Mucosa of descending colon (tissue), 3 donors: ENCODE results near the gene DAPK1. TPM values are rescaled to one million over a fixed set of nuclear protein-coding genes. Genes with fewer than 3 reads are reported as not detected.

Experiments
- ATAC-seq: fragments of 200-7000 bp; cut with Tn5 transposase; one replicate; pipeline ENCODE4 v1.9.1; 2020; ENCODE audit warnings: mild to moderate bottlenecking, moderate library complexity
- DNase-seq, 3 donors: peaks; one replicate each; pipeline ENCODE4 v3.0.0-alpha.2; 2020
- H3K36me3 ChIP-seq: fragments of 200-600 bp; one replicate; pipeline ENCODE4 v1.8.0; 2021; ENCODE audit warnings: low read depth, mild to moderate bottlenecking
- H3K4me1 ChIP-seq: fragments of 200-600 bp; one replicate; pipeline ENCODE4 v1.8.0; 2021; ENCODE audit warnings: low read depth, mild to moderate bottlenecking
- H3K4me3 ChIP-seq: fragments of 200-600 bp; one replicate; pipeline ENCODE4 v1.8.0; 2021; ENCODE audit warnings: mild to moderate bottlenecking
- H3K9me3 ChIP-seq: fragments of 200-600 bp; one replicate; pipeline ENCODE4 v1.8.0; 2021; ENCODE audit warnings: mild to moderate bottlenecking
- intact Hi-C, 2 donors: fragments of 100-400 bp; cut with DNase I in 1 of 2; cut with micrococcal nuclease in 1 of 2; formaldehyde crosslinking; loops; one replicate each; pipeline versions ENCODE4 v1.11.0 to v1.11.1; 2022; cut with DNase I, micrococcal nuclease
- total RNA-seq, 3 donors: library from RNA; stranded (reverse); fragmentation: NEBNext Ultra II Directional in 2 of 3; extraction: Animal tissue kit (Norgen Biotek cat#: 25700) in 2 of 3; gene quantifications; one replicate each; pipeline versions ENCODE4 v1.2.1 to v1.2.4, GENCODE V29; 2021 to 2023
- TF ChIP-seq, protein P1 (sequence below): fragments of 200-600 bp; IDR thresholded peaks from one replicate; pipeline ENCODE4 v1.8.0; 2022; ENCODE audit warnings: antibody characterized with exemption, mild to moderate bottlenecking
- donor health status: DM: no; HTN: no; CAD: no; lungs with moderate emphysema.
- donor health status: DM: no; HTN: no; CAD: no.
- donor health status: DM: no; HTN: yes; CAD: no.

Gene DAPK1
- total RNA-seq, 3 donors from 2014 or later: 22.2 to 98.7 (median 25.9) TPM

- TF ChIP-seq, protein P1, sequence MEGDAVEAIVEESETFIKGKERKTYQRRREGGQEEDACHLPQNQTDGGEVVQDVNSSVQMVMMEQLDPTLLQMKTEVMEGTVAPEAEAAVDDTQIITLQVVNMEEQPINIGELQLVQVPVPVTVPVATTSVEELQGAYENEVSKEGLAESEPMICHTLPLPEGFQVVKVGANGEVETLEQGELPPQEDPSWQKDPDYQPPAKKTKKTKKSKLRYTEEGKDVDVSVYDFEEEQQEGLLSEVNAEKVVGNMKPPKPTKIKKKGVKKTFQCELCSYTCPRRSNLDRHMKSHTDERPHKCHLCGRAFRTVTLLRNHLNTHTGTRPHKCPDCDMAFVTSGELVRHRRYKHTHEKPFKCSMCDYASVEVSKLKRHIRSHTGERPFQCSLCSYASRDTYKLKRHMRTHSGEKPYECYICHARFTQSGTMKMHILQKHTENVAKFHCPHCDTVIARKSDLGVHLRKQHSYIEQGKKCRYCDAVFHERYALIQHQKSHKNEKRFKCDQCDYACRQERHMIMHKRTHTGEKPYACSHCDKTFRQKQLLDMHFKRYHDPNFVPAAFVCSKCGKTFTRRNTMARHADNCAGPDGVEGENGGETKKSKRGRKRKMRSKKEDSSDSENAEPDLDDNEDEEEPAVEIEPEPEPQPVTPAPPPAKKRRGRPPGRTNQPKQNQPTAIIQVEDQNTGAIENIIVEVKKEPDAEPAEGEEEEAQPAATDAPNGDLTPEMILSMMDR: no peak
- ATAC-seq (no peak), DNase-seq (no peak)
- no peaks in the 10 kb centered on the region for H3K9me3 ChIP-seq
- no peak overlapping the region for H3K4me3 ChIP-seq
- intact Hi-C loops: loop anchor here in 1 of 2 donors (10.0 kb wide), 1 partner anchor 148 kb away; the partner anchor contains the start of gene DAPK1
- H3K4me1 ChIP-seq: no peaks in the 10 kb centered on the region
- no peaks in the 10 kb centered on the region for H3K36me3 ChIP-seq
Observed at GRCh38 chr9:87642330-87643106, 144.9 kb downstream of the DAPK1 start.

DNA sequence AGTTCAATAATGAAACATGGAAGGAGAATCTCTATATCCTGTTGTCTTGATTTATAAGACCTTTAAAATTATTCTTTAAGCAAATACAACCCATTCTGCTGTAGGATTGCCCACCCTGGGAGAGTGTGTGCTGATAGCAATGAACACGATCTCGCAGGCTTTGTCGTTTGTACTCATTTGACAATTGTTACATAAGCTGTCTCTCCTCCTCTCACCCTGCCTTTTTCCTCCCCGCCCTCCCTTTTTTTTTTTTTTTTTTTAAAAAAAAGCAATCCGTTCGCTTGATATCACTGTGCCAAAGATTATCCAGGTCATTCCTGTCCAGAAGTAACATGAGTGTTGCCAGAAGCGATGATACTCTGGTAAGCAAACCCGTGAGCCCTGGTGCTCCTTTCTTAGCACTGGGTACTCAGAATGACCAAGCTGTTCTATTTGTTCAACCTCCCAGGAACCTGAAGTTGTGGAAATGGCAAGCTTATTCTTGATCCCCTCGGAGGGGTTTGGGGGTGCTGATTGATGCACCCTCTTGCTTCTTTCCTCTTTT is 145.5 kb downstream of the DAPK1 start:
- Histone ChIP-seq H3K9me3 (no peaks in the 10 kb centered on the region), H3K4me3 (no peak overlapping the region), H3K36me3 (no peaks in the 10 kb centered on the region), H3K4me1 (no peaks in the 10 kb centered on the region)
- TF ChIP-seq, protein P1: no peak
- intact Hi-C loops: loop anchor here in 1 of 2 donors (10.0 kb wide), 1 partner anchor 148 kb away; the partner anchor contains the start of gene DAPK1
- no peak for ATAC-seq
- no peak for DNase-seq

DNA sequence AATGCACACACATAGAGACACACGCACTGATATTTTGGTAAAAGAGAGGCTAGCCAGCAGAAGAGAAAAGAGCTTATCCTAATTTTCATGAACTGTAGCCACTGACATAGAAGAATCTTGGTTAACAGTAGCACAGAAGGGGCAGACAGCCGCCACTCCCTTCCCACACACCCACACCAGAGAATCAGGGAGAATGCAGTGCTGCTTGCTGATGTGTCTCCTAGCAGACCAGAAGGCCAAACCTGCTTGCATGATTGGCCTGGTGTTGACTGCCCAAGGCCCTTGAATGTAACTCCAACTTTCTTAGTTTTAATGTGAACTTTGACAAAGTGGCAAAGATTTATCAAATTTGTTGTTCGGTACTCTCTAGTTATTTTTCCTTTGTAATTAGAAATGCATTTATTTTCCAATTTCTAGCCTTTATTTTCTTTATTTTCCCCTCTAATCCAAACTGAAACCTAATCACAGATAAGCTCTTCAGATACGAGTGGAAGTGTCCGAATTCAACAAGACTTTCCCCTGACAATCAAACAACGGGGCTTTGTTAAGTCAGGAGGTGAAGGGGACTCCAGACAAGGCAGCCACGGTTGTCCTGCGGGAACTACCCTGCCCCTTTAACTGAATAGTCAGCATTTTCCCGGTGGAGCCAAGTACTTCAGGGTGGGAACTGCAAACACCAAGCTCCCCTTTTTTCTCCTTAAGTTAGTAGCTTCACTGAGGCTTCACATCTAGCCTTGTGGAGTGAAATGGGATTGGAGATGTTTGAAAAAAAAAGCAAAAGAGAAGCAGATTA is 146.3 kb downstream of the DAPK1 start:
- intact Hi-C loops: loop anchor here in 1 of 2 donors (10.0 kb wide), 1 partner anchor 149 kb away; the partner anchor contains the start of gene DAPK1
- Histone ChIP-seq H3K36me3 (no peaks in the 10 kb centered on the region), H3K9me3 (no peaks in the 10 kb centered on the region), H3K4me1 (no peaks in the 10 kb centered on the region), H3K4me3 (no peak overlapping the region)
- ATAC-seq (no peak), DNase-seq (no peak)
- TF ChIP-seq, protein P1: no peak

GRCh38 chr9:87644659-87645058 is 147.0 kb downstream of the DAPK1 start:
- DNase-seq: no peak
- no peak for ATAC-seq
- H3K36me3 ChIP-seq: no peaks in the 10 kb centered on the region

DNA sequence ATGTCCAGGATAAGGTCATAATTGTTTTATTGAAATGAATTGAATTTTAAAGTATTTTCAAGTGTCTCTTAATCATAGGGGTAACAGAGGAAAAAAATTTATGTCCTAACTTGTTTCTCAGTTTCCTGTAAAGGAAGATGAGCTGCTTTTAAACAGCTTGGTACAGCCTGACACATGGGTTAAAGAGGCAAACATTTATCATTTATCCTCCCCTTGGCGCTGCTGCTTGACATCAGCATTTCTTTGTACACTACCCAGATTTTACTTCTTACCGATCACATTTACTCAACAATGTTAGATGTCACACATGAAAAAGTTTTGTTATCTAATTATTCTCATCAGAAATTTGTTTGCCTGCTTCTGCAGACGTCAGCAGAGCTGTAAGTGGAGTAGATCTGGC is 148.9 kb downstream of the DAPK1 start:
- intact Hi-C loops: loop anchor here in 1 of 2 donors (10.0 kb wide), 1 partner anchor 152 kb away; the partner anchor contains the start of gene DAPK1
- TF ChIP-seq, protein P1: no peak
- Histone ChIP-seq H3K4me3 (no peak overlapping the region), H3K36me3 (no peaks in the 10 kb centered on the region), H3K4me1 (no peaks in the 10 kb centered on the region), H3K9me3 (no peaks in the 10 kb centered on the region)
- DNase-seq (no peak), ATAC-seq (no peak)

More at GRCh38 chr9:87644659-87645058, 147.0 kb downstream of the DAPK1 start:
- Histone ChIP-seq H3K4me1 (no peaks in the 10 kb centered on the region), H3K9me3 (no peaks in the 10 kb centered on the region), H3K4me3 (no peak overlapping the region)
- intact Hi-C loops: loop anchor here in 1 of 2 donors (10.0 kb wide), 1 partner anchor 150 kb away; the partner anchor contains the start of gene DAPK1
- TF ChIP-seq, protein P1: no peak
